ENCODE results near the gene FHIT.
"Not testable (repeated sequence)": the region's sequence is repeated elsewhere in the genome, so short reads cannot be mapped to it uniquely, and the experiment has no call there.

The FHIT gene

DNA sequence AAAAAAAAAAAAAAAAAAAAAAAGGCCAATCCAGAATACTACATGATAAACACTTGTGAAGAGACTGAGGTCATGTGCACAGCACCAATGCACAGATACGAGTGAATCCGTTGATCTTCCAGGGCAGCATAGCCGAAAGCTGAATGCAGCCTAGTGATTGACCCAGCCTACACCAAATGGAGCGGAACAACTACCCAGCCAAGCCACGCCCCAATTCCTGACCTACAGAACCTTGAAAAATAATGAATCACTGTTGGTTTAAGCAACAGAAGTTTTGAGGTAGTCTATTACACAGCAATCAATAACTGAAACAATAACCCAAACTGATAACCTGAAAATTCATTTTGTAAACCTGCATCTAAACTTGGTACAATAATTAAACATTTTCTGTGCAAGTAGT lies 361.0 kb downstream of the FHIT start:
- TF ChIP-seq, protein P1, sequence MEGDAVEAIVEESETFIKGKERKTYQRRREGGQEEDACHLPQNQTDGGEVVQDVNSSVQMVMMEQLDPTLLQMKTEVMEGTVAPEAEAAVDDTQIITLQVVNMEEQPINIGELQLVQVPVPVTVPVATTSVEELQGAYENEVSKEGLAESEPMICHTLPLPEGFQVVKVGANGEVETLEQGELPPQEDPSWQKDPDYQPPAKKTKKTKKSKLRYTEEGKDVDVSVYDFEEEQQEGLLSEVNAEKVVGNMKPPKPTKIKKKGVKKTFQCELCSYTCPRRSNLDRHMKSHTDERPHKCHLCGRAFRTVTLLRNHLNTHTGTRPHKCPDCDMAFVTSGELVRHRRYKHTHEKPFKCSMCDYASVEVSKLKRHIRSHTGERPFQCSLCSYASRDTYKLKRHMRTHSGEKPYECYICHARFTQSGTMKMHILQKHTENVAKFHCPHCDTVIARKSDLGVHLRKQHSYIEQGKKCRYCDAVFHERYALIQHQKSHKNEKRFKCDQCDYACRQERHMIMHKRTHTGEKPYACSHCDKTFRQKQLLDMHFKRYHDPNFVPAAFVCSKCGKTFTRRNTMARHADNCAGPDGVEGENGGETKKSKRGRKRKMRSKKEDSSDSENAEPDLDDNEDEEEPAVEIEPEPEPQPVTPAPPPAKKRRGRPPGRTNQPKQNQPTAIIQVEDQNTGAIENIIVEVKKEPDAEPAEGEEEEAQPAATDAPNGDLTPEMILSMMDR (IDR thresholded peaks at IDR 0.05; ENCODE audit: borderline replicate concordance, control extremely low read depth, extremely low read depth, insufficient read depth, missing control alignments) = no peak
- in situ Hi-C loops (cut with MboI; ENCODE audit: low sequenced_read_pairs, unreplicated experiment) = no loop called here
- DNase-seq (ENCODE audit: low spot score) = no peak

DNA sequence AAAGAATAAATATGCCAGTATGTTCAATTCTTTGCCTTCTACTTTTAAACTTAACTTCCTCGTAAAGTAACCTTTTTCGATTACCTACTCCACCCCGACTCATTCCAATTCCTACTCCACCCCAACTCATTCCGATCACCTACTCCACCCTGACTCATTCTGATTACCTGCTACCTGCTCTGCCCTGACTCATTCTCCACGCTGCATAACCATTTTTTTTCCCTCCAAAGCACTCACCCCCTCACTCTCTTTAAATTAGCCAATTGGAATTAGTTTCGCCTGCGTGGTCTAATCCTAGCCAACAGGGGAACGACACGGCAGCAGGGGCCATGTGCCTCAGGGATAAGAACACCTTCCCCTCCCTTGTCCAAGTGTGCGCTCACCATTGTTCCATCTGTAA lies 362.3 kb downstream of the FHIT start:
- DNase-seq (ENCODE audit: low spot score); in situ Hi-C loops (cut with MboI; ENCODE audit: low sequenced_read_pairs, unreplicated experiment): not testable (repeated sequence)

DNA sequence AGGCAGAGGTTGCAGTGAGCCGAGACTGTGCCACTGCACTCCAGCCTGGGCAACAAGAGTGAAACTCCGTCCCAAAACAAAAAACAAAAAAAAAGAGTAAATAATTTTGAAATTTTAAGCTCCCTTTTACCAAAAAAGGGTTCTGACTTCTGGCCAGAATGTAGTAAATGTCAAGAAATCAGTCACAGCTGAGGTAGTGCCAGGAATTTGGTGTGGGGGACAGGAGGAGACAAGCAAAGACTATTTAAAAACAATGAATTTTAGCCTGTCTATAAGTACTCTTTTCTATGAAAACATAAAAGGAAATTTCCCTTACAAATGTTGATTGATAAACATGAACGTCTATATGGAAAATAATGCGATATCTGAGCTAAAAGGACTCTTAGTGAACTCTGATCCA lies 363.7 kb downstream of the FHIT start:
- DNase-seq (ENCODE audit: low spot score) = no peak
- TF ChIP-seq, protein P1 (IDR thresholded peaks at IDR 0.05; ENCODE audit: borderline replicate concordance, control extremely low read depth, extremely low read depth, insufficient read depth, missing control alignments) = no peak
- in situ Hi-C loops (cut with MboI; ENCODE audit: low sequenced_read_pairs, unreplicated experiment) = no loop called here

DNA sequence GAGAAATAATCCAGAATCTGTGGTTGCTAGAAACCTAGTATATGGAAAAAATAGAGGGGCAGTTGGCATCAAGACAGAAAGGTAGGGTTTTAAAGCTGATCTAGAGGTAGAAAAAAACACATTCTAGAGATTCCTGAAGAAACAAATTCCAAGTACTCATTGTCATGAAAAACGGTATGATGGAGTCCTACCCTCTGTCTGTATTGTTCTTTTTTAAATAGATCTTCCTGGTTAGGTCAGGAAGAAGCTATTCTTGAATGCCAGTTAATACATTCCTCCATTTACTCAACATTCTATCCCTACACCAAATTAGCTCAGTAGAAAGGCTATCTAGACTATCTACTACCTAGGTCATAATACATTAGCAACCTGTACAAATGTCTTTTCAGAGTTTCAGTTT lies 364.7 kb downstream of the FHIT start:
- DNase-seq (ENCODE audit: low spot score) = no peak
- in situ Hi-C loops (cut with MboI; ENCODE audit: low sequenced_read_pairs, unreplicated experiment) = no loop called here
- TF ChIP-seq, protein P1 (IDR thresholded peaks at IDR 0.05; ENCODE audit: borderline replicate concordance, control extremely low read depth, extremely low read depth, insufficient read depth, missing control alignments) = no peak

DNA sequence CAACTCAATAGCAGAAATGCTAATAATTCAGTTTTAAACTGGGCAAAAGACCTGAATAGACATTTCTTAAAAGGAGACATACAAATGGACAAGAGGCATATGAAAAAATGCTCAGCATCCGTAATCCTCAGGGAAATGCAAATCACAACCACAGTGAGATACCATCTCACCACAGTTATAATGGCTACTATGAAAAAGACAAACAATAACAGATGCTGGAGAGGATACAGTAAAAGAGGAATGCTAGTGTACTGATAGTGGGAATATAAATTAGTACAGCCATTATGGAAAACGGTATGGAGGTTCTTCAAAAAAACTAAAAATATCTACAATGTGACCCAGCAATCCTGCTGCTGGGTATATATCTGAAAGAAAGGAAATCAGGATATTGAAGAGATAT lies 367.2 kb downstream of the FHIT start:
- no peak for DNase-seq (ENCODE audit: low spot score)
- in situ Hi-C loops (cut with MboI; ENCODE audit: low sequenced_read_pairs, unreplicated experiment) = no loop called here
- TF ChIP-seq, protein P1 (IDR thresholded peaks at IDR 0.05; ENCODE audit: borderline replicate concordance, control extremely low read depth, extremely low read depth, insufficient read depth, missing control alignments) = no peak

DNA sequence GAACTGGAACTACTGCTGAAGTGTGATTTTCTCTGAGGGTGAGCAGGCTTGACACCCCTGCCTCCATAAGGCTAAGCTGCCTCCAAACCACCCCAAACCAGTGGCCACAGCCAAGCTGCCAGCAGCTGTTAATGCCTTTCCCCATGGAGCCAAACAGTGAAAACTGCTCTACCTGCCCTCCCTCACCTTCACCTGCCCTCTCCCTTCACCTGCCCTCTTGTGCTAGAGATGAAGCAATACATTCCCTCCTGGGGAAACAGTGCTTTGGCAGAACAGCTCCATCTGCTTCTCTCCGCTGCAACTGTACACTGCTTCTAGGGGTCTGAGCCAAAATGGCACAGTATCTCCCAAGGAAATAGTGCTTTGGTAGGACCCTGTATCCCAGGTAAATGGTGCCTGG lies 374.1 kb downstream of the FHIT start:
- in situ Hi-C loops (cut with MboI; ENCODE audit: low sequenced_read_pairs, unreplicated experiment) = no loop called here
- no peak for DNase-seq (ENCODE audit: low spot score)

DNA sequence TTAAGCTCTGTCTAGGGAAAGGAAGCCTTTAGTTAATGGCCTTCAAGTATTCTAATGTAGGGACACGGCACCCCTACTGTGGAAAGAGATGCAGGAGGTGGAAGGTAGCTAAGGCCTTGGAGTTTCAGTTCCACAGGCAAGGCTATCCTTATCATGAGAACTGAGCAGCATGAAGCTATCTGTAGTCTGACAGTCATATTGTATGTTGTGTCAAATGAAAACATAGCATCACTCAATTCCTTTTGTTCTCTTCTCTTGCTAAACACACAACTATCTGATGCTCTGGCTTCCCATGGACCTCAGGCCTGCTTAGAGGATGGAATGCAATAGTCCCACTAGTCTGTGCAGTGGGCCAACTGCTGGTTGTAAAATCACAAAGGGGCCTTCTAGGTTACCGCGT lies 380.9 kb downstream of the FHIT start:
- DNase-seq (ENCODE audit: low spot score) = no peak
- in situ Hi-C loops (cut with MboI; ENCODE audit: low sequenced_read_pairs, unreplicated experiment) = no loop called here
- TF ChIP-seq, protein P1 (IDR thresholded peaks at IDR 0.05; ENCODE audit: borderline replicate concordance, control extremely low read depth, extremely low read depth, insufficient read depth, missing control alignments) = no peak

More for the DNA sequence above, 374.1 kb downstream of the FHIT start:
- TF ChIP-seq, protein P1 (IDR thresholded peaks at IDR 0.05; ENCODE audit: borderline replicate concordance, control extremely low read depth, extremely low read depth, insufficient read depth, missing control alignments) = no peak
